A549 treated with AZD9567 at 1 μM for 4 hours (cell line): Measurements from ENCODE around the gene HOXA5. TPM values are rescaled to one million over a fixed set of nuclear protein-coding genes. Genes with fewer than 3 reads are reported as not detected.

Experiments
- total RNA-seq: library from RNA; stranded (reverse); fragments of 200-300 nt; extraction: Qiagen RNA extraction; gene quantifications from 5 replicates; pipeline ENCODE4 v1.2.3, GENCODE V29; 2022; ENCODE audit not compliant: insufficient read depth

The HOXA5 gene
- 2.8 to 6.5 TPM (median 4.9 TPM) in 5 replicates for total RNA-seq

GRCh38 chr7:27143023-27143949 is at the start of gene HOXA5:
Gene HOXA5 (minus strand): TSS chr7:27143681. CDS start chr7:27143607, 74 bp downstream.

DNA sequence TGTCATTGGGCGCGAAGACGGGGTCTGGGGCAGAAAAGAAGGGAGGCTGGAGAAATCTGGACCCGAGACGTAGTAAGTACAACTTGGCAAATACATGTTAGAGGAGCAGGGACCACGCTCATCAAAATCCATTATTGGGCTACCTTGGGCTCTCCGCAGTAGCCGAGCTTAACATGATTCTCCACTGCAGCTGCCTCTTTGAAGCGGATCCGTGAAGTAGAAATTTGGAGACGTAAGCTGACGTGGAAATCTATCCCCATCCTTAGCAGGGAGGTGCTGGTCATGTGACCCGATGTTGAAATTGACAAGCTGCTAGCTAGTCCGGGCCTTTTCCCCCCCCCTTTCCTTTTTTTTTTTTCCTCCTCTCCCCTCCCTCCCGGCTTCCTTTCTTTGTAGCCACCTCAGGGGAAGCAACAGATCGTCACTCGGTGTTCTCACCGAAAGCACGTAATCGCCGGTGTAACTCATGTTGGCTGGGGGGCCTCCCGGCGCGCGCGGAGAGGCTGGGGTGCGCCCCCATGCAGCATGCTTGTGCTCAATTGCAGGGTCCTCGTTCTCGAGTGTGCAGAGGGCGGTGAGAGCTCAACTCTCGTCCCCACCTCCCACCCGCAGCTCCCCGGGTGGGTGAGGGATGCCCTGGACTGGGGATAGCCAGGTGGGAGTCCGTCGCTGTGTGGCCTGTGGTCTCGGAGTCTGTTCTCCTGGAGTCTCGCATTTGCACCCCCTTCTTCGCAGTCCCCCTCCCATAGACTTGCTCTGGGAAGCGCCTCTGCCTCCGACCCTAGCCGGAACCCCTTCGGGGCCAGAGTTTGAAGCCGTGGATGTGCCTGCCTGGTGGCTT is 41.8 kb upstream of the HOXA5 start, which contains the start of gene HOXA11:
TSS of gene HOXA11 (minus strand) at position 220 of the 841 bp plus-strand sequence. CDS start at position 132, 88 bp downstream.

GRCh38 chr7:27173956-27174873 is 30.7 kb upstream of the HOXA5 start, which contains the start of gene HOXA10:
Gene HOXA10 (minus strand): TSS chr7:27174320. CDS start chr7:27174306, 14 bp downstream.

GRCh38 chr7:27165089-27165995 is 21.9 kb upstream of the HOXA5 start, which contains the start of gene HOXA9:
Gene HOXA9 (minus strand): TSS chr7:27165537. CDS start chr7:27165457, 80 bp downstream.

GRCh38 chr7:27156508-27156898 is 13.0 kb upstream of the HOXA5 start, which contains the start of gene HOXA7:
Gene HOXA7 (minus strand): TSS chr7:27156675. CDS start chr7:27156545, 130 bp downstream.

DNA sequence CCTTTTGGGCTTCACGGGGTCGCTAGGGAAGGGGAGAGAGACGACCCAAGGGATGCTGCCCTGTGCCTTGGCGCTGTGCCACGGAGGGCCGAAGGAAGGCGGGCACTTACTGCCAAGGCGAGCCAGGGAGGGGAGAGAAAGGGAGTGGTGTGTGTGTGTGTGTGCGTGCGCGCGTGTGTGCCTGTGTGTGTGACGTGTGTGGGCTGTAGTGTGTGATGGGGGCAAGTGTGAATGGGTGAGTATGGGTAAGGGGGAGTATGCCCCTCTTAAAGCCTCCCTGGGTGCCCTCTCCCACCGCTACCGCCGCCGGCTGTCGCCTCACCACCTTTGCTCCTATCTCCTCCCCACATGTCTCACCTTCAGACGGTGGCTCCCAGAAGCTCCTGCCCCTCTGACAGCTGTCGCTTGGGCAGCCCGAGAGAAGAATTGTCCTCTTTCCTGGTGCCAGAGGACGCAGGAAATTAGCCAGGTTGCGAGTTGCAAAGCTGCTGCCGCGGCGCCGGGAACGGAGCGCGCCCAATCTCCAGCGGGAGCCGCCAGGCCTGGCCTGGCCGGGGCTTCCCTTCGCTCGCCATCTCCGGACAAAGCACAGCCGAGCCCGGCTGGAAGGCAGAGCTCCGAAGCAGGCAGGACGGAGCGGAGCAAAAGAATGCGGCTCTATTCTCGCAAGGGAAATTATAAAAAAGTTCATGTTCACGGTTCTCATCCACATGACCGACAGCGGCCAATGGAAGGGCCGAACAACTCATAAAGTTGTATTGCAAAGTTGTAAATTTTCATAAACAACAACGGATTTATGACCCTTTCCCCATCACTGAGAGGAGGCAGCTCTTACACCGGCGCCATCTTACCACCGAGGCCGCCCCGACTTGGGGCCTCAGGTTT is 8.7 kb upstream of the HOXA5 start, which contains the start of gene HOXA3:
TSS of gene HOXA3 (minus strand) at position 653 of the 885 bp plus-strand sequence. CDS start 41,943 bp downstream, outside the sequence.

DNA sequence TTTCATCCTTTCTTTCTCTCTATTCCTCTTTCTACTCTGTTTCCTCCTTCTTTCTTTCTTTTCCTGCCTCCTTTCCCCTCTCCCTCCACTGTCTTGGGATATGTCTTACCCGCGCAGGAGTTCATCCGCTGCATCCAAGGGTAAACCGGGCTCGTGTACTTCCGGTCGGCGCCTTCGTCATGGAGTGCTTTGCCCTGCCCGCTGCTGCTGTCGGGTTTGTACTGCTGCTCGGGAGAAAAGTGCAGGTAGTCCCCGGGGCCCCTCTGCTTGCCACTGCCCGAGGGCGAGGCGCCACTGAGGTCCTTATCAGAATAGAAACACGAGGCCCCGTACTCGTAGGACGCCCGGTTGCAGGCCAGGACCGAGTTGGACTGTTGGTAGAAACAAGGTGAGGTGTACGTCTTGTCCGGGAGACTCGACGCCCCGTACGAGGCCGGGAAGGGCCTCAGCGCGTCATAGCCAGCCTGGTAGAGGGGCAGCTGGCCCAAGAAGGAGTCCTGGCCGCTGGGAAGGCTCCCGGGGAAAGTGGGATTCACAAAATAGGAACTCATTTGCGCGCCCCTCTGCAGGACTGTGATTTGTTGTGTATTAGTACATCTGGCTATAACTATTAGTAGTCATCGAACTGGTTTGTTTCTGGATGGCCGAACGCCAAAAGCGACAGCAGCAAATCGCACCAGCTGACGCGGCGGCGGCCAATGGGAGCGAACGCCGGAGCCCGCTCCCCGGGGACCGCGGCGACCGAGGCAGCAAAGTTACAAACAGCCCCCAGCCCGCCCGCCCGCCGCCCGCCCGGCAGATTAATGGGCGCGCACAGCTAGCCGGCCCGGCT is 3.9 kb upstream of the HOXA5 start, which contains the start of gene HOXA6:
TSS of gene HOXA6 (minus strand) at position 576 of the 832 bp plus-strand sequence. CDS start at position 551, 25 bp downstream.

GRCh38 chr7:27130540-27131389 is 12.7 kb downstream of the HOXA5 start, which contains the start of gene HOXA4:
Gene HOXA4 (minus strand): TSS chr7:27130757. CDS start chr7:27130733, 24 bp downstream.

GRCh38 chr7:27102581-27103442 is 40.7 kb downstream of the HOXA5 start, which contains the start of gene HOXA2:
Gene HOXA2 (minus strand): TSS chr7:27102683. CDS start chr7:27102500, 183 bp downstream.

DNA sequence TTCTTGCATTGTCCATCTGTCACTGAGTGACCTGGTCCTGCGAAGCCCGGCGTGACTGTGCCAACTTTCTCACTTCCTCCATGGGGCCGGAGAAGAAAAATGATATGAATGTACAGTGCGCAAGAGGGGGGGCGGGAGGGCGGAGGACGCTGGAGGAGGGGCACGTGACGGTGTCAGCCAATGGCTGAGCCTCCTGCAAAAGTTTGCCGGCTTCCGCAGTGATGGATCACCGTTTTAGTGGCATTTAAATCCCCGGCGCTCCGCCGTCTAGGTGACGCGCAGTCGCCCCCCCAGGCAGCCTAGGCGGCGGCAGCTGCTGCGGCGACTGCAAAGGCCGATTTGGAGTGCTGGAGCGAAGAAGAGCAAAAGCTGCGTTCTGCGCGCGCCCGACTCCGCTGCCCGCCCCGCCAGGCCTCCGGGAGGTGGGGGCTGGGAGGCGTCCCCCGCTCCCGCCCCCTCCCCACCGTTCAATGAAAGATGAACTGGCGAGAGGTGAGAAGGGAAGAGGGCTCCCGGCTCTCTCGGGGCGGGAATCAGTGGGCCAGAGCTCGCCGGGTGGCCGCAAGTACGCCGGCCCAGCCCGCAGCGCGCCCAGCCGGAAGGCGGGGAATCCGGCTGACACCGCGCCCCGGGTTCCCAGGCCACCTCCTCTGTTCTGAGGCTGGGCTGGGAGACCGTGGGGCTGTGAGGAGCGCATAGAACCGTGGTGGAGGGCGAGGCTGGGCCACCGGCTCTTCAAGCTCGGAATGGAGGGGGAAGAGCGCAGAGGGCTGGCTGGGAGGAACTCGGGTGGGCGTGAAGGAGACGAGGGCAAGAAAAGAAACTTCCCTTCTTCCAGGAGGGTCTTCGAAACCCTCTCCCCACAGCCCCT is 47.3 kb downstream of the HOXA5 start, which contains the start of gene HOXA1:
TSS of gene HOXA1 (minus strand) at position 104 of the 871 bp plus-strand sequence. CDS start at position 16, 88 bp downstream.

